HPDE6-E6E7 (cell line): ENCODE measurements around the gene ZNF133.

Experiments used
- DNase-seq: peaks from one replicate; pipeline ENCODE4 v3.0.0; 2011; ENCODE audit warnings: missing footprints; ENCODE audit errors: extremely low spot score

The ZNF133 gene

DNA sequence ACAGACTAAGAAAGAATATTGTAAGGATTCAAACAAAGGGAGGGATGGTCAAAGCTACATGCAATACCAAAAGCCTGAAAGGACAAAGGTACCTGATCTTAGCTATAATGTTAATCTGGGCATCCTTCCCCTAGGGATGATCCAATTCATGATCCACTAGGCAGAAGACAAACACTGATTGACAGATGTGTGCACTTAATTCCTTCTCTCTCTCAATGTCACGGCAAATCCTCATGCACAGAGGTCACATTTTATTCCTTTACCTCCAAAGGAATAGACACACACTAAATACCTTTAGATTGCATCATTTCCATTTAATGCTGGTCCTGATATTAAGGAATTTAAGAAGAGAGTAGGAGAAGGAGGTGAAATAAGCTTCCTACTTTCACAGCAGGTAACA lies 73.4 kb downstream of the ZNF133 start:
- no peak for DNase-seq

DNA sequence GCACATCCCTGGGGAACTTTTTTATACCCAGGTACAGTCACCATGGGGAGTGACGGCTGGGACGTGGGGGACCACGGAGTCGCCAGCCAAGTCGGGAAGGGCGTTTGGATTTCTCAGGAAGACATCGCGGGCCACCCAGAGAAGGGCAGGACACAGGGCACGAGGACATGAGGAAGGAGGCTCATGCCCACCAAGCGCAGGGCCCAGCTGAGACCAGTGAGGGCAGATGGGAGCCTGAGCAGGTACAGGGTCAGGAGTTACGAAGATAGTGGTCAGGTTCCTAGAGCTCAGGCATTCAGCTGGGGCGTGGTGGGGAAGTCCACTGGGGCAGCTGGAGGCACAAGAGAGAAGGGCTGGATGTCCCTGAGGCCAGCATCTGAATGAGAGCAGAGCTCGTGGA lies 74.6 kb downstream of the ZNF133 start:
- DNase-seq = no peak

DNA sequence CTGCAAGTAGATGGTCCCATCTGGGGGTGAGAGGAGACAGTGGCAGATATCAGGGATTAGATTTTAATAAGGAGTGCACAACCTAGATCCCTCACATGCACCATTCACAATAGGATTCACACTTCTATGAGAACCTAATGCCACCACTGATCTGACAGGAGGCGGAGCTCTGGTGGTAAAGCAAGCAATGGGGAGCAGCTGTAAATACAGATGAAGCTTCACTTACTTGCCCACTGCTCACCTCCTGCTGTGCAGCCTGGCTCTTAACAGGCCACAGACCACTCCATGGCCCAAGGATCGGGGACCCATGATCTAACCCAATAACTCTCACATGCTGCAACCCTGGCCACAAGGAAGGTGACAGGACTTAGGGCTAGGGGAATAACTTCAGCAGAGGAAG lies 75.4 kb downstream of the ZNF133 start:
- DNase-seq = no peak

DNA sequence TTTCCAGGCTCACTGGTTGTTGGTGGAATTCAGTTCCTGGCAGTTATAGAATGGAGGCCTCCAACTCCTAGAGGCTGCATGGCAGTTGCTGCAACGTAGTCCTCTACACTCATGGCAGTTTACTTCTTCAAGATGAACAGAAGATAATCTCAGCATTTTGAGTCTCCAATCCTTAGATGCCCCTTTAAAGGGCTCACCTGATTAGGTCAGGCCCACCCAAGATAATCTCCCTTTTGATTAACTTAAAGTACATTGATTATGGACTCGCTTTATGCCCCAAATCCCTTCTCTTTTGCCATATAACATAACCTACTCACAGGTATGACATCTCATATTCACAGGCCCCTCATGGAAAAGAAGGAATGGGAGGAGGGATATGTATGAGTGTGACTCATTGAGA lies 76.4 kb downstream of the ZNF133 start:
- DNase-seq = no peak
